Activated CD4-positive, alpha-beta T cell treated with anti-CD3 and anti-CD28 coated beads, Interleukin-2, amount 50 U/mL, for 1 hour (primary cell): ENCODE results near the gene ATRIP.

ENCODE experiments used
- DNase-seq: peaks from one replicate; pipeline ENCODE4 v3.0.0-alpha.2; 2020

Gene ATRIP

DNA sequence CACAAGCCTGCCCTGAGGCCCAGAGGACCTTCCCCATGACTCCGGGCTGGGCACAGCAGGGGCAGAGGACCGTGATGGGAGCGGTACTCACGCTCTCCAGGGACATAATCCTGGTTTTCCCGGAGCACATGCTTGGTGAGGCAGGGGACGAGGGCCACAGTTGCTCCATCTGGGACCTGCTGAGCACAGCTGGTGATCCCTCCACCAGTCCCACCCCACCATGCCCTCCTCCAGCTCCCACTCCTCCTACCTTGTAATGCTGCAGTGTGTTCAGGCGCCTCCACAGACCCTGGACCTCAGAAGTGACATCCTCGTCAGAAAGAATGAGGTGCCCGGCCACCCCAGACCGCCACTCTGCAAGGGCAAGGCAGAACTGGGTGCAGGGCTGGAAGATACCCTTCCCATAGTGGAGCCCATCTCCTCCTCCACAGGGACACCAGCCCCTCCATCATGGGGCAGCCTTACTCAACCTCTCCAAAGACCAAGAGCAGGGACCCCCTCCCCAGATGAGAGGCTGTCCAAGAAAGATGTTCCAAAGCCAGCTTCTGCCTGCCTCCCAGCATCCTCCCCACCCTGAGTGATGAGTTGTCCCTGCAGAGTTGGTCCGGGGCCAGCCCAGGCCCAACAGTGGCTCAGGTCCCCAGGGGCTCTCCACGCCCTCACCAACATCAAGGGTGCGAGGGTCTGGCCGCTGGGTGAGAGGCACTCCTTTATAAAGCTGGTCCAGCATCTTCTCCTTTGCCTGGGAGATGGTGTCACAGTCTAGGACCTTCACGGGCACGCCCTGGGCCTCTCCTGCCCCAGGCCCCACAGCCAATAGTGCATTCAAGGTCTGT lies 36.1 kb upstream of the ATRIP start:
- no peak for DNase-seq

DNA sequence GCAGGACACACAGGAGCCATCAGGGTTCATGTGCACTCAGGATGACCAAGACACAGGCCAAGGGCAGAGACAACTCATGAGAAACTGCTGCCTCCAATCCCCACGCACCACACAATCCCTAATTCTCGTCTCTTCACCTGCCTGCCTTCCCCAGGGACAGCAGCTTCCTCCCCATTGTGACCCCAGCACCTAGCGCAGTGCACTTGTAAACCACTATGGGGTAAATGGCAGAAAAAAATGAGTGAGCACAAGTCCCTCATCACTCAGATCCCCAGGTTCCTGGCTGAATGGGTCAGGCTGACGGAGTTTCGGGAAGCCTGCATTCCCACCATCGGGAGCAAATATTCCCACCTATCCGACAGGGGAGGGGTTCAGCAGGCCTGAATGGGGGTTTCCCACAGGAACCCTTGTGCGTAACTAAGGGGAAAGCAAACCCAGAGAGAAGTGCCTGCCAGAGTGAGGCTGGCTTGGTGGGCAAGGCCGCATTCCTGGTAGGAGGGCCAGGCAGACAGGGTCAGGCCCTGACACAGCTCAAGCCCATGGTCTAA lies 35.4 kb upstream of the ATRIP start:
- no peak for DNase-seq

DNA sequence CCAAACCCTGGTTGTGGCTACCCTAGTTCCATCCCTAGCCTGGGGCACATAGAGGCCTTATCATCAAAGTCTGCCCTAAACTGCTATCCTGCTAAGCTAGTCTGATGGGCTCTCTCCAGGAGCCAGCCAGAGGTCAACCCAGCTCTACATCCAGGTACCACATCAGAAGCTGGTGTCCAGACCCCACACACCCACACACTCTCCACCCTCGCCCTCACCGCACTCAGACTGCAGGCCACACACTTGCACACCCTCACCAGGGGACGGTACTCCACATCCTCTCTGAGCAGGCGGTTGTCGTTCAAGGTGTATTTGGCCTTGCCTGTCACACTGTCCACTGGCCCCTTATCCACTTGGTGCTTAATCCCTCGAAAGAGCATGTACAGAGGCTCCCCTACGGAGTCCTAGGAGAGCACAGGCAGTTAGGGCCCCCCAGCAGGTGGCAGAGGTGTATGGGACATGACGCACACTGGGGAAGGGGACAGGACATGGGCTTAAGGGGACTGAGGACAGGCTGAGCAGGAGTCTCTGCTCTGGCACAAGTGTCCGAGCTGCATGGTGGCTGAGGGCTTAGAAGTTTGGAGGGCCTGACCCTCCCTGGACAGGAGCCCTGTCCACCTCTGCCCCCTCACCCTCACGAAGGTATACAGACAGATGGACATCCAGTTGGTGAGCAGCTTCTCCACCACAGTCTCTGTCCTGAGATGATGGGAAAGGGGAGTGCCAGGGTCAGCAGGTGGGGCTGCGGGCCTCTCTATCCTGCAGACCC lies 34.7 kb upstream of the ATRIP start:
- no peak for DNase-seq

DNA sequence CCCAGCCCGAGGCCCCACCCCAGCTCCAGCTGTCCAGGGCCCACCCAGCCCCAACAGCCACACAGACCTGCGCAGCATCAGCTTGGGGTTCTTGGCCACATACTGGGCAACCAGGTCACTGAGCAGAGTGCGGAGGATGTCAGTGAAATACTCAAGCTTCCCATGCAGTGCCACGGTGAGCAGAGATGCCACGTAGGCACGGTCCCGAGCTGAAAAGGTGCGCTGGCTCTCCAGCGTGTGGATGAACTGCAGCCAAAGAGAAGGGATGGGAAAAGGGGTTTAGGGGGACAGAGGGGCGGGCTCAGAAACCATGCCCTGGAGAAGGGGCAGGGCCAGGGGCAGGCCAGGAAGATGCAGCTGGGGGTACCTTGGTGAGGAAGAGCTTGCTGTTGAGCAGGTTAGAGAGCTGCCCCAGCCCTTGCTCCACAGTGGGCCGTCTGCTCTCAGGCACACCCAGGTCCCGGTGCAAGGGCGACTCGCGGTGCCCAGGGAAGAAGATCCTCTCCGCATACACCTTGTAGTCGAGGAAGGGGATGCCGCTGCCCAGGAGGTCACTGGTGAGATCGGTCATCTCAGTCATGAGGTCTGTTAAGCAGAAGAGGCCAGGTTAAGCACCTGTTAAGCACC lies 34.0 kb upstream of the ATRIP start:
- no peak for DNase-seq

DNA sequence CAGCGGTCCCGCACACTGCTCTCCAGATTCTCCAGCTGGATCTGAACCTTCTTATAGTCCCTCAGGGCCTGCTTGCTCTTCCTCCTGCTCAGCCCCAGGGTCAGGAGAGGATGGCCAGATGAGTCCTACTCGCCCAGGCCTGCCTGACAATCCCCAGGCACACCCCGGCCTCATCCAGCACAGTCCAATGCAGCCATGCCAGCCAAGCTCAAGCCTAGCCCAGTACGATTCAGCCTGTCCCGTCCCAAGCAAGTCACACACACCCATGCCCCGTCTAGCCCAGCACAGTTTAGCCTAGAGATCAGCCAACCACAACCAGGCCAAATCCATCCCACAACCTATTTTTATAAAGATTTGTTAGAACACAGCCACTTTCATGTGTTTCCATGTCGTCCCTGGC lies 33.5 kb upstream of the ATRIP start:
- no peak for DNase-seq

DNA sequence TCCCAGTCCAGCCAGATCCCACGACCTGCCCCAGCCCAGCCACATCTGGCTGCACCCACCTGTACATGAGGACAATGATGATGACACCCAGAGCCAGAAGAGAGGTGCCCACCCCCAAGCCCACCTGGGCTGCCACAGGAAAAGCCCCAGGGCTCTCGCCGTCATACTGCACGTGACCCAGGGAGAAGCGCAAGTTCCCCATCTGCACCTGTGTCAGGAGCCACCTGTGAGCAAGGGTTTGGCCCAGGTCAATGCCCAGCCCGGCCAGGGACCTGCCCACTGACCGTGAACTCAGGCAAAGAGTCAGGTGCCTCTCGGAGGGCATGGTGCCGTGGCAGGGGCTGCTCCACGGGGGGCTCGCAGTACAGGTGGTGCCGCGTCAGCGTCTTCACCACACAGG lies 32.9 kb upstream of the ATRIP start:
- no peak for DNase-seq

DNA sequence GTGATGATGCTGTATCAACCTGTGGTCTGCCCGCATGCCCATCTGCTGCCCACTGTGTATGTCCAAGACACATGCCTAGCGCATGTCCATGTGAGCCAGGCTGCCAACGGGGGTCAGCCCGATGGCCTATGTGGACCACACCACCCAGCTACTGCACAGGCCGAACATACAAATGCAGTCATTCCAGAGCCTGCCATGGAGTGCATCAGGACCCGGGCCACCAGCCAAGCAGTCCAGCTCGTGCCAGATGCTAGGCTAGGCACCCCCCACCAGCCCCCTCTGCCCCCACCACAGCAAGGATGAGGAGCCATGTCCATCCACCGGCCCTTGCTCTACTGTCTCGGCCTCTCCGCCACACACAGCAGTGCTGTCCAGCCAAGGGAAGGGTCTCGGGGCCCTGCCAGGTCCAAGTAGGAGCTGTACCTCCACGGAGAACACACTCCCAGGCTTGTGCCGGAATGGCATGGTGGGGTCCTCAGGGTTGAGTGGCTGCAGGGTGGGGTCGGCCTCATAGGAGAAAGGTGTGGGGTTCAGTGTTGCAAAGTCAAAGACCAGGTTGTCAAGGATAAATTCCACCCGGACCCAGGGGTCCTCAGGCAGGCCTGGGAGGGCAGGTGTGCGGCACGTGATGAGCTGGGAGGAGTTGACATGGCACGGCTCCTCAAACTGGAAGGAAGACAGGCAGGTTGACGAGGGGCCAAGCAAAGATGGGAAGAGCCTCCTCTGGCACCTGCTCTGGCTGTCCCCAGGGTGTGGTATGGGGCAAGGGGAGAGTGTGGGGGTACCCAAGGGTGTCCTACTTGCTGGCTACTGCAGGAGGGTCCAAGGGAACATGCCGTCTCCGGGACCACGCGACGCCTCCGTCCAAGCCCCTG lies 31.9 kb upstream of the ATRIP start:
- DNase-seq, result no peak

DNA sequence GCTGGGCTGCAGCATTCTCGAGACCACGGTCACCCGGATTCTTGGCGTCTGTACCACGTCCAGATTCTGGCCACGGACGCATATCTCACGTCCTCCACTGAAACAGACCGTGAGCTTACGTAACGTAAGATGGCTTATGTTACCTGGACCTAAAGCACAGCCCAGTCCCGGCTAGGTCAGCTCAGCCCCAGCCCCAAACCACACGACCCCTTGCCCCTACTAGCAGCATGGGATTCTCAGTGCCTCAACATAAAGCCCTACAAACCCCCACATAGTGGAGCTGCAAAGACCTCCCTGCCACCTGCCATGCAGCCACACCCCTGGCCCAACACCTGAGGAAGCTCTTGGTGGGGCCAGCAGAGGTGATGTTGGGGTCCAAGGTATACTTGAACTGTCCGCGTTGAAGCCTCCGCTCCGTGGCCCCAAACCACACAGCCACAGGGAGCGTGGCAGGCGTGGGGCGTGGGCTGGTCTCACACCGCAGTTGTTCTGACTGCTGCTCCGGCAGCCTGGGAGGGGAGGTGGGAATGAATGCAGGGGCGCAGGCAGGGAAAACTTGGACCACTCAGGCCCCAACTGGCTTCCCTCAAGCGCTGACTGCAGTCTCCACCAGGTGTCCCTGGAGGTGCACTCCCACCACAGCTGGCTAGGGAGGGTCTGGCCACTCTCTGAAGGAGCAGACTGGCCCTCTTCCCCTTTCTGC lies 31.1 kb upstream of the ATRIP start:
- no peak for DNase-seq

DNA sequence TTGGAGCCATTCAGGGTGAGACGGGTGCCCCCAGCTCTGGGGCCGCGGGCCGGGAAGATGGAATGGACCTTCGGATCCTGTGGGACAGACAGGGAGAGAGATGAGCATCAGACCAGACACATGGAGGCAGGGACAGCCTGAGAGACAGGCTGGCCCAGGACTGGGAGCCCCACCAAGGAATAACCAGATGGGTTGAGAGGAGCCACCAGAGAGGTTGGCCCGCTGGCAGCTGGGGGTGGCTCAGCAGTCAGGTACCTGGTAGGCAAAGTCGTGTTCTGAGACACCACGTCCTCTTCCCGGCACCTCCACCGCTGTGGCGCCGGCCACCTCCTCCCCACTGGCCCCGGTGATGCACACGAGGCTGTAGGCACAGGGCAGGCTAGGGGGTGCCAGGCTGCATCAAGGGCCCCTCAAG lies 30.4 kb upstream of the ATRIP start:
- no peak for DNase-seq

DNA sequence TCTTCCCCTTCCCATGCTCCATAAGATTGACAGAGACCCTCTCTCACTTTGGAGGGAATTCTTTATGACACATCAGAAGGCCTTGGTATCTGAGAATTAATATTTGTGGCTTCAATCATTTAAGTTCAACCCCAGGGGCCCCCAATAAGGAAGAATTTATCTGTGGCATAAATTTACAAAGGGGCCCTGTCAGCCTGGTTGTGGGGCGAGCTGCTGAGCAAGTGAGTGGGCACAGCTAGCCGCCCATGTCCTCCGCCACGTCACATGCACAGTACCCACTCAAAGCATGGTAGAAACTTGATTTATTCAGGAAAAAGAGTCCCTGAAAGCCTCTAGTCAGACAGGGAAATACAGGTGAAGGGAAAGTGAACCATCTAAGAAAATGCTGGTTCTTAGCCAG lies 30.0 kb upstream of the ATRIP start:
- no peak for DNase-seq

DNA sequence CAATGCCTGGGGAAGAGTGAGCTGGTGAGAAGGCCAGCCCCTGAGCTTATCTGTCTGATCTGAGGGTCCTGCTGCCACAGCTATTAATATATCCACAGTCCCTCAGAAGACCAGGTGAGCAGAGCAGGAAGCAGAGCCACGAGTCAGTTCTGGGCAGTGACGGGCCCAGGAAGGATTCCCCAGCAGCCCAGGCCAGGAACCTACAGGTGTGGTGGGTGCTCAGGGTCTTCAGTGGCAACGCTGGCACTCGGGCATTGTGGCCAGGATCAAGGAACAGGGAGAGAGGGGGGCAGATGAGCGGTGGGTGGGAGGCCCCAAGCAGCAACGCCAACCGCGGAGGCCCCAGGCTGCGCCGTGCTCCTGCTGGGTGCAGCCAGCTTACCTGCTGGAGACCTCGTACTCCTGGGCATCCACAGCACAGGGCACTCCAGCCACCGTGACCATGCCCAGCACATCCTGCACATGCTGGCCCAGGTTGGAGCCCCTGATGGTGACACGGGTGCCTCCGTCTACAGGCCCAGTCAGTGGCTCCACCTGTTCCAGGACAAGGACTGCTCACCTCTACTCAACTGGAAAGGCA lies 28.9 kb upstream of the ATRIP start:
- no peak for DNase-seq

DNA sequence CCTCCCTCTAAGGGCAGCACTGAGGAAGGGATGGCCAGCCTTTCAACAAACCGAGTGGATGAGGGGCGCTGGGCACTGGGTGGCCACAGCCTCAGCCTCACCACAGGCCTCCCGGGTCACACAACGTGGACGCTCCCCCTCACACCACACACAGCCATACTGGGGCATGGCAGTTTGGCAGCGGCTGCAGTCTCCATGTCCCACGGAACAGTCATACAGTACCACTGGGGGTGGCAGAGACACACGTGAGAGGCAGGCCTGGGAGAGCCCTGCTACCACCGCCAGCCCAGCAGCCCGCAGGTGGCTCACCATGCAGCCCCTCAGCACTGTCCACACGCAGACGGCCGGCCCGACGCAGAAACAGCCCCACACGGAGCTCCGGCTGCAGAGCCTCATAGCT lies 28.4 kb upstream of the ATRIP start:
- no peak for DNase-seq

DNA sequence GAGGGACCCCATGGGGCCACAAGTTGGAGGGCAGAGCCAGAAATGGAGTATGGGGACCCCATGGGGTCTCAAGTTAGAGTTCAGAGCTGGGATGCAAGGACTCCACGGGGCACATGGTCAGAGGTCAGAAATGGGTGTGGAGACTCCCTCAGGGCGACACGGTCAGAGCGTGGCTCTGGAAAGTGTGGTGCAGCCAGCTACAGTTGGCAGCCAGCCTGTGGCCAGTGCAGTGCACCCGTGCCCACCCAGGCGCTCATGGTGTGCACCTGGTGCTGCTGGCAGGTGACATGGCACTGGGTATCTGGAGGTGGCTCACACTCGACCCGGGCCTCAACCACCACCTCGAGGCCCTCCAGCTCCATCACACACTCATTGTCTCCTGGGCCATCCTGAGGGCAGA lies 27.9 kb upstream of the ATRIP start:
- DNase-seq, result no peak

DNA sequence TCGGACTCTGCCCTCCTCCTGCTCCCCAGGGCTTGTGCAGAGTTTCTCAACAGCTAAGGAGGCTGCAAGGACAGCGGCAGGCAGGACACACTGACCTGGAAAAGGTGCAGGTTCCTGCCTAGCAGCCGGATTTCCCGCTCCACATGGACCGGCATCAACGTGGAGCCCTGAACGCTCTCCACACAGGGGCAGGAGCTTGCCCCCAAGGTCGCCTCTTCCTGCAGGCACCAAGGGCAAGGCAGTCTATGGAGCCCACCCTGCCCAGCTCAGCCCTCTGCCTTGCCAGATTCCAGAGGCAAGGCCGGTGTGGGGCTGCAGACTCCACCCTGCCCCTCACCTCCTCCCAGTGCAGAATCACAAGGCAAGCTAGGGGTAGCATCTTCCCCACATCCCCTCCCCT lies 27.4 kb upstream of the ATRIP start:
- DNase-seq, result no peak

DNA sequence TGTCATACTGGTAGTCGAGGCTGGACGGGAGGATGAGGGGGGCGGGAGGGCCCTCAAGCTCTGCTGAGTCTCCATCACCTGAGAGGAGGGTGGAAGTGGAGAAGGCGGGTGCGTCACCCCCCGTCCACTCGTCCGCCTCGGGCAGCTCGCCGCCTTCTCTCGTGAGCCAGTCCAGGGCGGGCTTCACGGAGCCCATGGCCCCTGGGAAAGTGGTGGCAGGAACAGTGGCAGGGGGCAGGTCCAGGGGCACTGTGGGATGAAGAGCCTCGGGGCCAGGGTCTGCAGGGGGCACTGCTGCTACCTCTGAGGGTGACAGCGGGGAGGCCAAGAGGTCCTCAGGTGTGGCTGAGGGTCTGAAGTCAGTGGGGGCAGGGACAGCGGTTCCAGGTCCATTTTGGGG lies 26.9 kb upstream of the ATRIP start:
- DNase-seq, result no peak

DNA sequence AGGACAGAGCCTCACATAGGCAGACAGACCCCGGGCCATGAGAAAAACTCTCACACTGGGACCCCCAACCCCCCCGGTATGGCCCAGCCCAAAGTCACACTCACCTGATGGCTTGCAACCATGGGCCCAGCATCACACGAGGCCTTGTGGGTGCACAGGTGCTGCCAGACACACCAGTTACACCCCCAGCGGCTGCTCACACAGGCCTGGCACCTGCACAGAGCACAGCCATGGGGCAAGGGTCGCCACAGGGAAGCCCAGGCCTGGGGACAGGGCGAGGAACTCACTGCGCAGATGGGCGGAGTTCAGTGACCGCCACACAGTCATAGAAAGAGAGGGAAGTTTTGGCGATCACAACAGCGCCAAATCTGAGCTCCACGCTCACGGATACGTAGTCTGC lies 26.0 kb upstream of the ATRIP start:
- DNase-seq, result no peak

DNA sequence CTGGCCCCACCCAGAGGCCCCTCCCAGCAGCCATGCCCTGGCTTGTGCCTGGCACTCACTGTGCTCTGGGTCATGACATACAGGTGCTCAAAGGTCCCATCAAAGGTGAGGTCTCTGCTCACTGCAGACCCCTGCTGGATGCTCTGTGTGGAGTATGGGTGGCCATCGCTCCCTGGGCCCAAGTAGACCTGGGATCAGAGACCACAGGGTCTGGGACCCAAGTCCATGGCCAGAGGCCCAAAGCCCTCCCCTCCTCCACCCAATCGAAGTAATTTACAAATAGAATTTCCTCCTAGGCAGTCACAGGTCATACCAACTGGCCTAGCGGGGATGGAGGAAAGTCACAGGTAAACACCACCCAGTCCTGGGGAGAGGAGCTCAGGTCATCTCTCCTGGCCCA lies 24.3 kb upstream of the ATRIP start:
- no peak for DNase-seq

DNA sequence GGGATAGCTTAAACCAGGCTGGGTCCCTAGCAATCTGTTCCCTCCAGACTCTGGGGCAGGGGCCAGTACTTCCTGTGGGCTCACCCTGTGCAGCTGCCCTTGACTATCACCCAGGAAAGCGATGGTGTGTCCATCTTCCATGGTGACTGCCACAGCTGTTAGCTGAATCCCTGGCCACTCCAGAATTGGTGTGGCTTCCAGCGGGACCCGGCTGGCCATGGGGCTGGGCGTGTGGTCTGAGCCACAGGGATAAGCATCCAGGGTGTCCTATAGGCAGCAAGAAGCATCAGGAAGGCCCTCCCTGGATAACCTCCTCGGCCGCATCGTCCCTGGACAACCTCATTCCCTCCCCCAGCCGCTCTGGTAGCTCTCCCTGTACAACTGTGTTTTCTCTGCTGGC lies 23.9 kb upstream of the ATRIP start:
- DNase-seq, result no peak

DNA sequence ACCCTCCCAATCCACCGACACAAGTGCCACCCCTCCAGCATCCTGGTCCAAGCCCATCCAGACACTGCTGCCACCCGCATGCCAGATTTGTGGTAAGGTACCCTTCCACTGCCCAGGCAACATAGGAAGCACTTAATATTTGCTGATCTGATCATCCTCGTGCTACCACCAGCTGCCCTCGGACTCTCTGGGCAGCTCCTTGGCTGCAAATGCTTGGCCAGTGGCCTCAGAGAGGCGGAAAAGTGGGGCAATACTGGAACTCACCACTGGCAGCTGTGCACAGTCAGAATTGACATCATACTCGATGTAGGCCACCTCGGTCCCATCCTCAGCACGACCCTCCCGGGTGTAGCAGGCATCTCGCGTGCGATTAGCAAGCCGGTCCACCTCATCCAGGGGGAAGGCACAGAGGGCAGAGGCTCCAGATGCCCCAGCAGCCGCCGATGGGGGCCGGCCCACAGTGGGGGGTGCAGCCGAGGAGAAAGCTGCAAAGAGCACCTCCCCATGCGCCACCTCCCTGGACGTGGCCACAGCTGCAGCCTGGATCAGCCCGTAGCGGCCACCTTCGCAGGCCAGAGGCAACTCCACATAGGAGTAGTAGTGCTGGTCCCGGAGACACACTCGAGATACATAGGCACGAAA lies 23.2 kb upstream of the ATRIP start:
- DNase-seq, result no peak

DNA sequence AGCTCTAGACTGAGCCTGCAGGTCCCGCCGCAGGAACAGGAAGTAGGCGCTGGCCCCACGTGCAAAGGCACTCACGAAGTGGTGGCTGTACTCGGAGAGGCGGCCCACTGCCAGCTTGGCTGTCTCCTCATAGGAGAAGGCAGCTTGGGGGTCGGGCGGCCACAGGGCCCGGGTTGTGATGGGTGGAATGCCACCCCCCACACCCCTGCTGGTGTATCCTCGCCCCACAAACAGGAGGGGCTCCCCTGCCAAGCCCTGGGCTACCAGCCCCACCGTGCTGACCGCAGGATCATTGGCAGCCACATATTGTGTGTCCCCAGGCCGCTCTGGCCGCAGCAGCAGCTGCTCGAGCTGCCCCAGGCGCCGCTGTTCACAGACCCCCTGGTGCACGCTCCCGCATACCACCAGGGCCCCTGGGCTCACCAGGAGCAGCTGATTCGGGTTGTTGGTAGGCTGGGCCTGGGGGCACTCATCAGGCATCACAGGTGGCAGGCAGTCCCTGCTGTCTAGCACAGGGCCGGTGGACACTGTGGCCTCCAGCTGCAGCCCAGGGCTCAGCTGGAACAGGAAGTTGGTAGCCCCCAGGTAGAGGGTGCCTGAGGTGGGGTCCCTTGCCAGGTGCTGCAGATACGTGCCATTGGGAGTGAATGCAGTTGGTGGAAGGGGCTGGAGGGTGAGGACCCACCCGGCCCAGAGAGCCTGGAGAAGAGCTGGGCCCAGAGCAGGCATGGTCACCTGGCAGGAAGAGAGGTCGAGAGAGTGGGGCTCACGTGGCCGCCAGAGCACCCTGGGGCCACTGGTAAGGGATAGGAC lies 22.4 kb upstream of the ATRIP start:
- DNase-seq, result no peak
